Measurements from ENCODE around the gene CHST11. TPM values are rescaled to one million over a fixed set of nuclear protein-coding genes. Genes with fewer than 3 reads are reported as not detected.

Gene CHST11
- total RNA-seq, 2 donors from 2014 or later, result 36.2 to 61.7 TPM

GRCh38 chr12:104421343-104421742 lies 35.4 kb upstream of the CHST11 start:
- Mint-ChIP-seq H3K4me3 (no peak overlapping the region), H3K9me3 (no peaks in the 10 kb centered on the region), H3K27ac (no peak overlapping the region), H3K4me1 (peaks cover 6% of the 10 kb centered on the region), H3K36me3 (ENCODE audit: low read depth) (no peaks in the 10 kb centered on the region), H3K27me3 (no peaks in the 10 kb centered on the region)
- ATAC-seq (replicated peaks), result peak; percentile 9

- no peak overlapping the region for H3K4me3 Mint-ChIP-seq
- ATAC-seq (replicated peaks), result no peak
- no peaks in the 10 kb centered on the region for H3K27me3 Mint-ChIP-seq
- peaks cover 6% of the 10 kb centered on the region for H3K4me1 Mint-ChIP-seq
- H3K27ac Mint-ChIP-seq, result no peak overlapping the region
- H3K9me3 Mint-ChIP-seq, result no peaks in the 10 kb centered on the region
- no peaks in the 10 kb centered on the region for H3K36me3 Mint-ChIP-seq (ENCODE audit: low read depth)
Measured at GRCh38 chr12:104422441-104422840, 34.3 kb upstream of the CHST11 start.

GRCh38 chr12:104423273-104423672 lies 33.5 kb upstream of the CHST11 start:
- ATAC-seq (replicated peaks), result no peak
- Mint-ChIP-seq H3K4me1 (peaks cover 6% of the 10 kb centered on the region), H3K4me3 (no peak overlapping the region), H3K9me3 (no peaks in the 10 kb centered on the region), H3K36me3 (ENCODE audit: low read depth) (no peaks in the 10 kb centered on the region), H3K27me3 (no peaks in the 10 kb centered on the region), H3K27ac (no peak overlapping the region)

GRCh38 chr12:104423809-104424208 lies 32.9 kb upstream of the CHST11 start:
- H3K27me3 Mint-ChIP-seq, result no peaks in the 10 kb centered on the region
- no peak for ATAC-seq (replicated peaks)

GRCh38 chr12:104424955-104425354 lies 31.8 kb upstream of the CHST11 start:
- no peaks in the 10 kb centered on the region for H3K36me3 Mint-ChIP-seq (ENCODE audit: low read depth)
- H3K27ac Mint-ChIP-seq, result no peak overlapping the region
- H3K27me3 Mint-ChIP-seq, result no peaks in the 10 kb centered on the region
- no peak for ATAC-seq (replicated peaks)
- H3K4me3 Mint-ChIP-seq, result no peak overlapping the region
- peaks cover 6% of the 10 kb centered on the region for H3K4me1 Mint-ChIP-seq
- no peaks in the 10 kb centered on the region for H3K9me3 Mint-ChIP-seq

More at GRCh38 chr12:104423809-104424208, 32.9 kb upstream of the CHST11 start:
- Mint-ChIP-seq H3K4me3 (no peak overlapping the region), H3K9me3 (no peaks in the 10 kb centered on the region), H3K4me1 (peaks cover 6% of the 10 kb centered on the region), H3K36me3 (ENCODE audit: low read depth) (no peaks in the 10 kb centered on the region), H3K27ac (no peak overlapping the region)

GRCh38 chr12:104425614-104426013 lies 31.1 kb upstream of the CHST11 start:
- Mint-ChIP-seq H3K27me3 (no peaks in the 10 kb centered on the region), H3K36me3 (ENCODE audit: low read depth) (no peaks in the 10 kb centered on the region), H3K4me3 (no peak overlapping the region), H3K27ac (no peak overlapping the region), H3K9me3 (no peaks in the 10 kb centered on the region), H3K4me1 (peaks cover 6% of the 10 kb centered on the region)
- ATAC-seq (replicated peaks), result no peak

GRCh38 chr12:104426926-104427546 lies 29.7 kb upstream of the CHST11 start:
- Mint-ChIP-seq H3K4me3 (no peak overlapping the region), H3K27me3 (no peaks in the 10 kb centered on the region), H3K36me3 (ENCODE audit: low read depth) (no peaks in the 10 kb centered on the region), H3K9me3 (no peaks in the 10 kb centered on the region), H3K4me1 (no peaks in the 10 kb centered on the region), H3K27ac (no peak overlapping the region)
- ATAC-seq (replicated peaks), result no peak

GRCh38 chr12:104427547-104427938 lies 29.2 kb upstream of the CHST11 start:
- ATAC-seq (replicated peaks), result peak; percentile 75
- peaks cover 1% of the 10 kb centered on the region for H3K27me3 Mint-ChIP-seq

GRCh38 chr12:104433061-104433460 lies 23.7 kb upstream of the CHST11 start:
- Mint-ChIP-seq H3K36me3 (ENCODE audit: low read depth) (no peaks in the 10 kb centered on the region), H3K4me3 (no peak overlapping the region), H3K9me3 (no peaks in the 10 kb centered on the region), H3K27ac (no peak overlapping the region), H3K4me1 (no peaks in the 10 kb centered on the region), H3K27me3 (peaks cover 11% of the 10 kb centered on the region)
- no peak for ATAC-seq (replicated peaks)

More at GRCh38 chr12:104427547-104427938, 29.2 kb upstream of the CHST11 start:
- Mint-ChIP-seq H3K36me3 (ENCODE audit: low read depth) (no peaks in the 10 kb centered on the region), H3K9me3 (no peaks in the 10 kb centered on the region), H3K4me1 (no peaks in the 10 kb centered on the region), H3K4me3 (no peak overlapping the region), H3K27ac (no peak overlapping the region)

GRCh38 chr12:104434129-104434528 lies 22.6 kb upstream of the CHST11 start:
- ATAC-seq (replicated peaks), result no peak
- H3K4me1 Mint-ChIP-seq, result no peaks in the 10 kb centered on the region
- H3K27me3 Mint-ChIP-seq, result peaks cover 11% of the 10 kb centered on the region
- H3K4me3 Mint-ChIP-seq, result no peak overlapping the region
- H3K27ac Mint-ChIP-seq, result no peak overlapping the region
- H3K9me3 Mint-ChIP-seq, result no peaks in the 10 kb centered on the region
- H3K36me3 Mint-ChIP-seq (ENCODE audit: low read depth), result no peaks in the 10 kb centered on the region

GRCh38 chr12:104435175-104435574 lies 21.6 kb upstream of the CHST11 start:
- H3K9me3 Mint-ChIP-seq, result no peaks in the 10 kb centered on the region
- ATAC-seq (replicated peaks), result no peak
- H3K27ac Mint-ChIP-seq, result no peak overlapping the region
- no peak overlapping the region for H3K4me3 Mint-ChIP-seq
- no peaks in the 10 kb centered on the region for H3K36me3 Mint-ChIP-seq (ENCODE audit: low read depth)
- peaks cover 11% of the 10 kb centered on the region for H3K27me3 Mint-ChIP-seq
- H3K4me1 Mint-ChIP-seq, result no peaks in the 10 kb centered on the region

GRCh38 chr12:104435765-104436164 lies 21.0 kb upstream of the CHST11 start:
- H3K27me3 Mint-ChIP-seq, result peaks cover 11% of the 10 kb centered on the region
- ATAC-seq (replicated peaks), result no peak
- H3K9me3 Mint-ChIP-seq, result no peaks in the 10 kb centered on the region
- H3K27ac Mint-ChIP-seq, result no peak overlapping the region
- H3K4me3 Mint-ChIP-seq, result no peak overlapping the region
- H3K4me1 Mint-ChIP-seq, result no peaks in the 10 kb centered on the region
- no peaks in the 10 kb centered on the region for H3K36me3 Mint-ChIP-seq (ENCODE audit: low read depth)

GRCh38 chr12:104436790-104437189 lies 20.0 kb upstream of the CHST11 start:
- Mint-ChIP-seq H3K27me3 (peaks cover 11% of the 10 kb centered on the region), H3K4me1 (no peaks in the 10 kb centered on the region)

GRCh38 chr12:104438134-104438533 lies 18.6 kb upstream of the CHST11 start:
- no peaks in the 10 kb centered on the region for H3K9me3 Mint-ChIP-seq
- H3K4me3 Mint-ChIP-seq, result no peak overlapping the region
- H3K27ac Mint-ChIP-seq, result no peak overlapping the region
- H3K36me3 Mint-ChIP-seq (ENCODE audit: low read depth), result no peaks in the 10 kb centered on the region
- no peaks in the 10 kb centered on the region for H3K4me1 Mint-ChIP-seq
- no peak for ATAC-seq (replicated peaks)
- H3K27me3 Mint-ChIP-seq, result peaks cover 5% of the 10 kb centered on the region

More at GRCh38 chr12:104436790-104437189, 20.0 kb upstream of the CHST11 start:
- H3K36me3 Mint-ChIP-seq (ENCODE audit: low read depth), result no peaks in the 10 kb centered on the region
- no peak overlapping the region for H3K4me3 Mint-ChIP-seq
- no peak for ATAC-seq (replicated peaks)
- H3K9me3 Mint-ChIP-seq, result no peaks in the 10 kb centered on the region
- no peak overlapping the region for H3K27ac Mint-ChIP-seq

- H3K9me3 Mint-ChIP-seq, result no peaks in the 10 kb centered on the region
- H3K27ac Mint-ChIP-seq, result no peak overlapping the region
- no peaks in the 10 kb centered on the region for H3K36me3 Mint-ChIP-seq (ENCODE audit: low read depth)
- peaks cover 5% of the 10 kb centered on the region for H3K27me3 Mint-ChIP-seq
- H3K4me3 Mint-ChIP-seq, result no peak overlapping the region
- no peak for ATAC-seq (replicated peaks)
- no peaks in the 10 kb centered on the region for H3K4me1 Mint-ChIP-seq
Measured at GRCh38 chr12:104439137-104439536, 17.6 kb upstream of the CHST11 start.

- Mint-ChIP-seq H3K36me3 (ENCODE audit: low read depth) (no peaks in the 10 kb centered on the region), H3K4me3 (no peak overlapping the region), H3K9me3 (no peaks in the 10 kb centered on the region), H3K27ac (no peak overlapping the region), H3K27me3 (no peaks in the 10 kb centered on the region), H3K4me1 (no peaks in the 10 kb centered on the region)
- ATAC-seq (replicated peaks), result no peak
Measured at GRCh38 chr12:104443008-104443407, 13.7 kb upstream of the CHST11 start.

Measured in activated T-helper 17 cell treated with anti-CD3 and anti-CD28 coated beads, Interleukin-2, amount 50 U/mL, for 72 hours (primary cell).